NCI-H2227 treated with DMSO at 0.1 percent for 48 hours (cell line): ENCODE measurements around the gene MBLAC1.

Experiments used
- DNase-seq: peaks from one replicate; lab custom pipeline; 2025; lab: John Stamatoyannopoulos, UW

Gene MBLAC1

DNA sequence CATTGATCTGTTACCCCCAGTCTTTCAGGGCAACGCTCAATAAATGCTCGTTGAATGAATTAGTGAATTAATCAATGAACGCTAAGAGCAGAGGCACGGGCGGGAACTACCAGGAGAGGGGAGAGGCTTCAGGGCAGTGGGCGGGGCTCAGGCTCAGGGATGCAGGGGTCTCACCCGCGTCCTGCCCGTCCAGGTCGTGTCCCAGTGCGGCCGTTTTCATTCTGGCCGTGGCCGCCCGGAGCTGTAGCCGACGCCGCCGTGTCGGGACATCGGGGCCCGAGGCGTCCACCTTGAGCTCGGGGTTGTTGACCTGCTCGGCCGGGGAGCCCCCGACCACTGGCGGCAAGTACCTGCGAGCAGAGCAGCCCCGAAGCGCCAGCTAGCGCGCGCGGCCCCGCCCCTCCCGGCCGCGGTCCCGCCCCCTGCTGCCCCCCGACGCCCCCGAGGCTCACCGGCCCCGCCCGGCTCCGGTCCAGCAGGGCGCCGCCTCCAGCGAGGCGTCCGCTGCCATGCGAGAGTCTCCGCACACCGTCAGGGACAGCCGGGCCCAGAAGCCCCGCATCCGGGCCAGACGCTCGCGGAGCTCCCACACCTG lies 44.4 kb downstream of the MBLAC1 start:
- DNase-seq = no peak

- DNase-seq = no peak
These were observed 45.1 kb downstream of the MBLAC1 start for GRCh38 chr7:100171840-100172239.

GRCh38 chr7:100173806-100174495 lies 47.2 kb downstream of the MBLAC1 start:
- DNase-seq = no peak

DNA sequence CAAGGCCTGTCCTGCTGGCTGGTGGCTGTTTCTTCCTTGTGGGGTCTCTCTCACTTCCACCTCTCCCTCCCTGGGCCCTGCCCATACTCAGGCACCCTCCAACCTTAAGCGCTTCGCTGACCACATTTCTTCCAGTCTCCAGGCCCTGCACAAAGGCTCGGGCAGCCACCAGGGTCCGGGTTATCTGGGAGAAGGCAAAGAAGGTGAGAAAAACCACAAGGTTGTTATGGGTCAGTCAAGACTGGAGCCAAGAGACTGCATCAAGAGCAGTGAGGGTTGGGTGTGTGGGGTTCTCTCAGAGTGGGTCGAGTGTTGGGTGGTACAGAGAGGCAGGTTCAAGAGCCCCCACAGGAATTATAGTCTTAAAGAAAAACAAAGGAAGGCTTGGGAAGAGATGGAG lies 47.8 kb downstream of the MBLAC1 start:
- DNase-seq = no peak

- no peak for DNase-seq
These were observed 48.6 kb downstream of the MBLAC1 start for GRCh38 chr7:100175296-100175935.

GRCh38 chr7:100176096-100177044 lies 49.6 kb downstream of the MBLAC1 start:
- DNase-seq = no peak

DNA sequence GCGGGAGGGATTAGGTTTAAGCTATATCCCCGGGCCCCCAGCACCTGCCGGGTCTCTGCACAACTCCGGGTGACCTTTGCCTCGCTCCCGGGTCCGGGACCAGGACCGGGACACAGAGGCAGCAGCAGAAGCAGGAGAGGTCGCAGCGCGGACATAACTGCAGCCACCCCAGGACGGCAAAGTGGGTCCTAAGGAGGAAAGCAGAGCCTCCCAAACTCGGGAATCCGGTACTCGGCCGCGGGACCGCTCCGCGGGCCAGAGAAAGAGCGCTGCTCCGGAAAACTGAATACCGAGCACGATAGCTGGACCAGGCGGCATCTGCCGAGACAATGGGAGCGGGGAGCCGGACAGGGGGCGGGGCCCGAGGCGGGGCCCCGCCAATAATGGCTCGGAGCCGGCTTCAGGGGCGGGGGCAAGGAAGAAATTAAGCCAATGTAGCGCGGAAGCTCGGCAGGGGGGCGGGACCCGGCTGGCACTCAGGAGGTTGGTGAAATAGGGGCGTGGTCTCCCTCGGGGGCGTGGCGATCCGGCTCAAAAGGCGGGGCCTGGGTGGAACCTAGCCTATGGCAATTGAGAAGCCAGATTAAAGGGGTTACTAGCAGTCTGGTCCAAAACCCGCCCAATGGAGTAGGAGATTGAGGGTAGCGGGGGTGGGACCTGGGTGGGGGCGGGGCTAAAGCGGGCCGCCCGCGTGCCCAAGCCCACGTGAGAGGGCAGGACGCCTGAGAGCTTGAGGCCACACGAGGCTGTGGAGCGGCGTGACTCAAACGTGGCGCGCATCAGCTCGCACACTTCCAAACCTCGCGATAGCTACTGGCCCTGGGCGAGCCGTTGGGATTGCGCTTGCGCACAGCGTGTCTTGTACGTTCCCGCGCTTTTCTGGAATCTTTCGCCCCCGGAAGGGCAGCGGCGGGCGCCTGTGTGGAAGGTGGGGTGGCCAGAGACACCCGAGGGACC lies 50.6 kb downstream of the MBLAC1 start, which contains the start of the genes GPC2 and STAG3:
Gene GPC2 (minus strand): TSS at position 337 of the 957 bp plus-strand sequence. CDS start 182 bp downstream, at position 155.
Gene STAG3 (plus strand): TSS at position 874 of the 957 bp plus-strand sequence. CDS start 2,639 bp downstream, outside the sequence.
- DNase-seq = peak; percentile 96
